K562 (cell line): ENCODE results near the gene CEP70. TPM values are rescaled to one million over a fixed set of nuclear protein-coding genes. Genes with fewer than 3 reads are reported as not detected.

Experiments used
- ATAC-seq: fragments of 200-7000 bp; cut with Tn5 transposase; 3 replicates; pipeline ENCODE4 v1.9.1; 2020; ENCODE audit warnings: moderate library complexity
- BruUV-seq: library from RNA; stranded (reverse); fragments of 400-500 nt; replicated peaks from 2 replicates; lab custom pipeline; 2021; lab: Mats Ljungman, UMichigan
- CTCF ChIA-PET: fragments of 300-600 bp; formaldehyde crosslinking; extraction: SDS; loops from one replicate; lab custom pipeline; 2021; ENCODE audit warnings: low intra/inter-chr PET ratio; lab: Yijun Ruan, JAX
- POLR2A ChIA-PET: fragments of 300-600, 350-650 bp; sonication (Branson Sonifier 250); formaldehyde crosslinking; extraction: SDS; loops from one replicate; lab custom pipeline; 2021; ENCODE audit warnings: antibody characterized with exemption, inconsistent platforms; lab: Yijun Ruan, JAX
- DNase-seq, 4 experiments: peaks; one replicate each; pipeline versions ENCODE4 v3.0.0 to v3.0.0-alpha.2; 2011 to 2018; ENCODE audit warnings: low spot score in 3 of 4, mixed read lengths in 3 of 4; ENCODE audit errors: extremely low read depth in 1 of 4
- FAIRE-seq: peaks from 2 replicates; lab custom pipeline; 2011; peaks lifted over from hg19 to GRCh38; lab: Jason Lieb, UNC
- H2AFZ ChIP-seq: 2 replicates; pipeline ENCODE4 v1.6.0; 2011; ENCODE audit warnings: low read depth, low read length, control low read depth, inconsistent platforms
- H3K27ac ChIP-seq: fragments of 200-600 bp; 3 replicates; pipeline ENCODE4 v1.8.0; 2011; ENCODE audit warnings: low read depth, mild to moderate bottlenecking, control low read depth, inconsistent platforms, low read length, moderate library complexity, mixed read lengths; ENCODE audit errors: extremely low read depth
- H3K27me3 ChIP-seq, 2 experiments: fragments of 300-600 bp in 1 of 2; 2 replicates in 1 of 2; 3 replicates in 1 of 2; pipeline versions ENCODE4 v1.6.0 to v1.8.0; 2011; ENCODE audit warnings: inconsistent platforms in 2 of 2, low read length in 2 of 2, mild to moderate bottlenecking in 1 of 2, mixed read lengths in 1 of 2, moderate library complexity in 1 of 2; ENCODE audit not compliant: control insufficient read depth in 2 of 2, insufficient read depth in 2 of 2
- H3K36me3 ChIP-seq: fragments of 300-600 bp; 3 replicates; pipeline ENCODE4 v1.8.0; 2011; ENCODE audit warnings: mild to moderate bottlenecking, low read length, inconsistent platforms; ENCODE audit not compliant: control insufficient read depth, insufficient read depth
- H3K4me1 ChIP-seq, 2 experiments: fragments of 200-600 bp in 1 of 2; replicated peaks in 1 of 2; 2 replicates in 1 of 2; 3 replicates in 1 of 2; pipeline versions ENCODE4 v1.5.1 to v1.8.0; 2011; ENCODE audit warnings: inconsistent platforms in 2 of 2, low read length in 2 of 2, mild to moderate bottlenecking in 1 of 2, mixed read lengths in 1 of 2, moderate library complexity in 1 of 2; ENCODE audit not compliant: control insufficient read depth in 2 of 2, insufficient read depth in 2 of 2
- H3K4me2 ChIP-seq: 2 replicates; pipeline ENCODE4 v1.6.1; 2011; ENCODE audit warnings: low read length, control low read depth, inconsistent platforms, mixed read lengths; ENCODE audit not compliant: insufficient read depth
- H3K4me3 ChIP-seq: fragments of 200-600 bp; sonication (generic), shearing (Covaris generic); 2 replicates; pipeline ENCODE4 v1.5.1; 2016; ENCODE audit warnings: control low read depth, inconsistent platforms
- H3K79me2 ChIP-seq: fragments of 200-600 bp; 3 replicates; pipeline ENCODE4 v1.8.0; 2011; ENCODE audit warnings: low read length, inconsistent platforms; ENCODE audit not compliant: control insufficient read depth, insufficient read depth
- H3K9ac ChIP-seq, 2 experiments: 2 replicates each; pipeline versions ENCODE4 v1.6.0 to v1.6.1; 2011; ENCODE audit warnings: low read depth in 2 of 2, low read length in 2 of 2, control low read depth in 1 of 2, inconsistent platforms in 1 of 2, mild to moderate bottlenecking in 1 of 2, mixed read lengths in 1 of 2; ENCODE audit not compliant: insufficient read depth in 1 of 2
- H3K9me1 ChIP-seq: one replicate; pipeline ENCODE4 v1.6.0; 2011; ENCODE audit warnings: inconsistent platforms, mild to moderate bottlenecking, low read length, moderate library complexity; ENCODE audit not compliant: control insufficient read depth, insufficient read depth
- H3K9me3 ChIP-seq: replicated peaks from 2 replicates; pipeline ENCODE4 v1.5.1; 2011; ENCODE audit warnings: low read depth, low read length, inconsistent platforms; ENCODE audit not compliant: control insufficient read depth, insufficient read depth
- H4K20me1 ChIP-seq: replicated peaks from 2 replicates; pipeline ENCODE4 v1.6.1; 2011; ENCODE audit warnings: low read length, inconsistent platforms, mixed read lengths; ENCODE audit not compliant: control insufficient read depth, insufficient read depth
- CEBPB ChIP-seq: fragments of 450-650 bp; IDR thresholded peaks from 2 replicates; pipeline ENCODE4 v1.6.1; 2016; ENCODE audit warnings: missing genetic modification characterization, missing compliant biosample characterization
- FOSL1 ChIP-seq: fragments of 200-800 bp; sonication (Bioruptor generic); conservative IDR thresholded peaks from 2 replicates; pipeline ENCODE4 v1.6.1; 2016; ENCODE audit warnings: missing genetic modification characterization, missing compliant biosample characterization
- HNRNPK ChIP-seq: fragments of 200-400 bp; formaldehyde crosslinking; IDR thresholded peaks from one replicate; pipeline ENCODE4 v1.6.1; 2018; ENCODE audit warnings: mild to moderate bottlenecking, low read depth, low read length; ENCODE audit not compliant: poor library complexity, severe bottlenecking
- HNRNPL ChIP-seq: fragments of 200-400 bp; formaldehyde crosslinking; IDR thresholded peaks from 2 replicates; pipeline ENCODE4 v1.6.1; 2017; ENCODE audit warnings: low read depth, mild to moderate bottlenecking, low read length
- KLF13 ChIP-seq: fragments of 450-650 bp; IDR thresholded peaks from 2 replicates; pipeline ENCODE4 v1.6.1; 2016; ENCODE audit warnings: missing genetic modification characterization, low read depth, mild to moderate bottlenecking, missing compliant biosample characterization, moderate library complexity, borderline replicate concordance
- RAD21 ChIP-seq, 2 experiments: fragments of 250-450 bp in 1 of 2; fragments of 450-650 bp in 1 of 2; sonication (Bioruptor Pico) in 1 of 2; formaldehyde crosslinking in 1 of 2; IDR thresholded peaks in 1 of 2; conservative IDR thresholded peaks in 1 of 2; 2 replicates each; pipeline versions ENCODE4 v1.4.0 to v1.8.0; 2020 to 2022; ENCODE audit warnings: mild to moderate bottlenecking in 2 of 2, moderate library complexity in 1 of 2
- SIRT6 ChIP-seq: IDR thresholded peaks from one replicate; pipeline ENCODE4 v1.6.1; 2012; ENCODE audit warnings: low read depth, mild to moderate bottlenecking, control low read depth, inconsistent platforms, low read length, moderate library complexity
- WGBS: fragments of 100-300 bp; shearing (Covaris generic); methylation state at CpG from one replicate; pipeline ENCODE4 v1.1.6; 2016; ENCODE audit warnings: low coverage, mixed read lengths; ENCODE audit not compliant: insufficient coverage; ENCODE audit errors: missing lambda C conversion rate; 5-methylcytosine and 5-hydroxymethylcytosine counted together
- in situ Hi-C: fragments of 300-500 bp; cut with MboI; formaldehyde crosslinking; loops from 4 replicates; pipeline ENCODE4 v1.15.0; 2018; ENCODE audit warnings: inconsistent platforms, mixed read lengths
- intact Hi-C: fragments of 100-400 bp; cut with micrococcal nuclease; formaldehyde crosslinking; loops from 2 replicates; pipeline ENCODE4 v1.14.2; 2022
- polyA plus RNA-seq, 8 experiments: library from polyadenylated mRNA; depleted of rRNA in 4 of 8; stranded (reverse) in 5 of 8; unstranded in 3 of 8; fragments of >200 nt; fragmentation: Nextera tagmentation in 2 of 8; fragmentation: Illumina TruSeq in 1 of 8; extraction: Ambion mirVana in 2 of 8; extraction: Trizol in 1 of 8; gene quantifications; 2 replicates each; pipeline versions ENCODE4 v1.2.1 to v1.2.3, GENCODE V29; 2011 to 2014; ENCODE audit warnings: inconsistent platforms in 1 of 8, missing spikeins in 1 of 8
- total RNA-seq, 7 experiments: library from RNA; depleted of rRNA in 6 of 7; stranded (reverse); fragments of >200 nt in 6 of 7; fragmentation: Illumina TruSeq in 2 of 7; extraction: Trizol in 2 of 7; gene quantifications; 2 replicates each; pipeline versions ENCODE4 v1.2.1 to v1.2.3, GENCODE V29; 2011 to 2021; ENCODE audit warnings: low replicate concordance in 1 of 7
- TF ChIP-seq, protein P1 (sequence below): fragments of 250-450 bp; sonication (Bioruptor Pico); IDR thresholded peaks from 2 replicates; pipeline ENCODE4 v1.8.0; 2021; ENCODE audit warnings: mild to moderate bottlenecking, moderate library complexity
- TF ChIP-seq, protein P2 (sequence below): fragments of 450-650 bp; formaldehyde crosslinking; IDR thresholded peaks from 2 replicates; pipeline ENCODE4 v1.4.0; 2020; ENCODE audit warnings: mild to moderate bottlenecking, moderate library complexity
- TF ChIP-seq, protein P3 (sequence below): sonication (generic); formaldehyde crosslinking; IDR thresholded peaks from 2 replicates; pipeline ENCODE4 v1.8.1; 2023; ENCODE audit warnings: mild to moderate bottlenecking, missing genetic modification reagents, moderate library complexity
- TF ChIP-seq, protein P4 (sequence below): IDR thresholded peaks from 2 replicates; pipeline ENCODE4 v1.6.1; 2014; ENCODE audit warnings: antibody characterized with exemption
- TF ChIP-seq, protein P5 (sequence below): fragments of 250-450 bp; sonication (Bioruptor Pico); IDR thresholded peaks from 2 replicates; pipeline ENCODE4 v1.4.0; 2020; ENCODE audit warnings: mild to moderate bottlenecking, moderate library complexity

CEP70 gene
- total and polyA plus RNA-seq, 9 of the 15 experiments (the other 6 are each of a cell fraction or from before 2014, with no cell fraction given) = 16.1 to 31.5 (median 23.4) TPM

DNA sequence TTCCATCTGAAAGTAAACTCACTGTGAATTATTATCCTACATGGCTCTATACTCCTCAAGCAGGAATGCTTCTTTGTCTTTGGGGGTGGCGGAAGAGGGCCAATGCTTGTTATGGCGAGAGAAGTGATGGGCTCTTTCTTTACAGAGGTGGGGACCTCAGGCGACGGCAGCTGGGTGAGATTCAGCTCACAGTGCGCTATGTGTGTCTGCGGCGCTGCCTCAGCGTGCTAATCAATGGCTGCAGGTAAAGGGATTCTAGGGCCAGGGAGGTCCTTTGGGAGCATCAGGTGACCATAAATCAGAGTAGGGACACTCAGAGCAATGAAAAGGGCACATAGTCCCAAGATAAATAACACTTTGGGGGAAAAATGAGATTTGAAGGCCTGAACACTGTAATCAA, 120.7 kb downstream of the CEP70 start (continued):
- TF ChIP-seq, protein P1, sequence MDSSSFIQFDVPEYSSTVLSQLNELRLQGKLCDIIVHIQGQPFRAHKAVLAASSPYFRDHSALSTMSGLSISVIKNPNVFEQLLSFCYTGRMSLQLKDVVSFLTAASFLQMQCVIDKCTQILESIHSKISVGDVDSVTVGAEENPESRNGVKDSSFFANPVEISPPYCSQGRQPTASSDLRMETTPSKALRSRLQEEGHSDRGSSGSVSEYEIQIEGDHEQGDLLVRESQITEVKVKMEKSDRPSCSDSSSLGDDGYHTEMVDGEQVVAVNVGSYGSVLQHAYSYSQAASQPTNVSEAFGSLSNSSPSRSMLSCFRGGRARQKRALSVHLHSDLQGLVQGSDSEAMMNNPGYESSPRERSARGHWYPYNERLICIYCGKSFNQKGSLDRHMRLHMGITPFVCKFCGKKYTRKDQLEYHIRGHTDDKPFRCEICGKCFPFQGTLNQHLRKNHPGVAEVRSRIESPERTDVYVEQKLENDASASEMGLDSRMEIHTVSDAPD (CRISPR knock-in tag) = no peak
- no peak for TF ChIP-seq SIRT6

DNA sequence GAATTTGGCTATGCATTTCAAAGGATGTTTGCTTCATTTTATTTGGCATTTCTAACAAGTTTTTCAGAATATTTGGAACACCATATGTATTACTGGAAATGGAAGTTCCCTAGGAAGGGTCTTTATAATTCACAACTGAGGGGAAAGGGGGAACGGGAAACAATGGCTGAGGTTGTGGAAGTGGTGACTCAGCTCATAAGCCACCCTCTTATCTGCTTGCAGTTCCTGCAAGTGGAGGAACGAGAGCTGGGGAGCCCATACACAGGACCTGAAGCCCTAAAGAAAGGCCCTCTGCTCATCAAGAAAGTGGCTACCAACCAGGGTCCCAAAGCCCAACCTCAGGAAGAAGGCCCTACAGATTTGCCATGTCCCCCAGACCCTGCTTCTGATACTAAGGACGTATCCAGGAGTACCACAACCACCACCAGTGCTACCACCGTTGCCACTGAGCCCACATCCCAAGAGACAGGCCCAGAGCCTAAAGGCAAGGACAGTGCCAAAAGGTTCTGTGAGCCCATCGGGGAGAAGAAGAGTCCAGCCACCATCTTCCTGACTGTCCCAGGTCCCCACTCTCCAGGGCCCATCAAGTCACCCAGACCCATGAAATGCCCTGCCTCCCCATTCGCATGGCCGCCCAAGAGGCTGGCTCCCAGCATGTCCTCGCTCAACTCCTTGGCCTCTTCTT, 121.8 kb downstream of the CEP70 start:
- 35% methylated on average over 8 of the region's 8 CpGs for WGBS
- intact Hi-C loops (no loop called here), in situ Hi-C loops (no loop called here)
- Histone ChIP-seq H3K4me3 (no peak overlapping the region), H3K4me1 (no peaks in the 10 kb centered on the region; a peak in 2 of 5 replicates), H3K9ac (peak overlapping the region in 1 of 2 experiments; percentile 52; a peak in 1 of 4 replicates), H2AFZ (no peak overlapping the region), H3K27ac (no peak overlapping the region; the same call in 2 of the 3 replicates), H3K36me3 (no peaks in the 10 kb centered on the region), H3K9me1 (no peaks in the 10 kb centered on the region), H3K27me3 (peaks cover 0 to 7% of the 10 kb centered on the region in 2 experiments; a peak in 2 of 5 replicates), H3K4me2 (no peak overlapping the region), H4K20me1 (no peaks in the 10 kb centered on the region), H3K79me2 (no peaks in the 10 kb centered on the region), H3K9me3 (no peaks in the 10 kb centered on the region)
- ChIA-PET POLR2A (no interaction called here), CTCF (no interaction called here)
- FAIRE-seq = no peak
- peak in 1 of 4 experiments; percentile 25 for DNase-seq
- no TSS peak for BruUV-seq
- peak; percentile 58; the same call in 2 of the 3 replicates for ATAC-seq
- no peak for TF ChIP-seq HNRNPL
- TF ChIP-seq, protein P2, sequence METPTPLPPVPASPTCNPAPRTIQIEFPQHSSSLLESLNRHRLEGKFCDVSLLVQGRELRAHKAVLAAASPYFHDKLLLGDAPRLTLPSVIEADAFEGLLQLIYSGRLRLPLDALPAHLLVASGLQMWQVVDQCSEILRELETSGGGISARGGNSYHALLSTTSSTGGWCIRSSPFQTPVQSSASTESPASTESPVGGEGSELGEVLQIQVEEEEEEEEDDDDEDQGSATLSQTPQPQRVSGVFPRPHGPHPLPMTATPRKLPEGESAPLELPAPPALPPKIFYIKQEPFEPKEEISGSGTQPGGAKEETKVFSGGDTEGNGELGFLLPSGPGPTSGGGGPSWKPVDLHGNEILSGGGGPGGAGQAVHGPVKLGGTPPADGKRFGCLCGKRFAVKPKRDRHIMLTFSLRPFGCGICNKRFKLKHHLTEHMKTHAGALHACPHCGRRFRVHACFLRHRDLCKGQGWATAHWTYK = no peak
- TF ChIP-seq FOSL1 = peak; percentile 36; the same call in 1 of the 2 replicates
- no peak for TF ChIP-seq HNRNPK
- TF ChIP-seq, protein P3, sequence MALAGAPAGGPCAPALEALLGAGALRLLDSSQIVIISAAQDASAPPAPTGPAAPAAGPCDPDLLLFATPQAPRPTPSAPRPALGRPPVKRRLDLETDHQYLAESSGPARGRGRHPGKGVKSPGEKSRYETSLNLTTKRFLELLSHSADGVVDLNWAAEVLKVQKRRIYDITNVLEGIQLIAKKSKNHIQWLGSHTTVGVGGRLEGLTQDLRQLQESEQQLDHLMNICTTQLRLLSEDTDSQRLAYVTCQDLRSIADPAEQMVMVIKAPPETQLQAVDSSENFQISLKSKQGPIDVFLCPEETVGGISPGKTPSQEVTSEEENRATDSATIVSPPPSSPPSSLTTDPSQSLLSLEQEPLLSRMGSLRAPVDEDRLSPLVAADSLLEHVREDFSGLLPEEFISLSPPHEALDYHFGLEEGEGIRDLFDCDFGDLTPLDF = no peak
- no peak for TF ChIP-seq KLF13 (tag)
- TF ChIP-seq, protein P4, sequence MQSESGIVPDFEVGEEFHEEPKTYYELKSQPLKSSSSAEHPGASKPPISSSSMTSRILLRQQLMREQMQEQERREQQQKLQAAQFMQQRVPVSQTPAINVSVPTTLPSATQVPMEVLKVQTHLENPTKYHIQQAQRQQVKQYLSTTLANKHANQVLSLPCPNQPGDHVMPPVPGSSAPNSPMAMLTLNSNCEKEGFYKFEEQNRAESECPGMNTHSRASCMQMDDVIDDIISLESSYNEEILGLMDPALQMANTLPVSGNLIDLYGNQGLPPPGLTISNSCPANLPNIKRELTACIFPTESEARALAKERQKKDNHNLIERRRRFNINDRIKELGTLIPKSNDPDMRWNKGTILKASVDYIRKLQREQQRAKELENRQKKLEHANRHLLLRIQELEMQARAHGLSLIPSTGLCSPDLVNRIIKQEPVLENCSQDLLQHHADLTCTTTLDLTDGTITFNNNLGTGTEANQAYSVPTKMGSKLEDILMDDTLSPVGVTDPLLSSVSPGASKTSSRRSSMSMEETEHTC = no peak
- TF ChIP-seq CEBPB = no peak
- TF ChIP-seq, protein P5, sequence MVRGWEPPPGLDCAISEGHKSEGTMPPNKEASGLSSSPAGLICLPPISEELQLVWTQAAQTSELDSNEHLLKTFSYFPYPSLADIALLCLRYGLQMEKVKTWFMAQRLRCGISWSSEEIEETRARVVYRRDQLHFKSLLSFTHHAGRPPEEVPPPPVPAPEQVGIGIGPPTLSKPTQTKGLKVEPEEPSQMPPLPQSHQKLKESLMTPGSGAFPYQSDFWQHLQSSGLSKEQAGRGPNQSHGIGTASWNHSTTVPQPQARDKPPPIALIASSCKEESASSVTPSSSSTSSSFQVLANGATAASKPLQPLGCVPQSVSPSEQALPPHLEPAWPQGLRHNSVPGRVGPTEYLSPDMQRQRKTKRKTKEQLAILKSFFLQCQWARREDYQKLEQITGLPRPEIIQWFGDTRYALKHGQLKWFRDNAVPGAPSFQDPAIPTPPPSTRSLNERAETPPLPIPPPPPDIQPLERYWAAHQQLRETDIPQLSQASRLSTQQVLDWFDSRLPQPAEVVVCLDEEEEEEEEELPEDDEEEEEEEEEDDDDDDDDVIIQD = no peak
- no peak for TF ChIP-seq RAD21 (CRISPR knock-in tag; conservative IDR thresholded peaks at IDR 0.05 in 1 of 2, IDR thresholded peaks at IDR 0.05 in 1 of 2)
